ENCODE data around the gene GUCY1A2.

GUCY1A2 gene

DNA sequence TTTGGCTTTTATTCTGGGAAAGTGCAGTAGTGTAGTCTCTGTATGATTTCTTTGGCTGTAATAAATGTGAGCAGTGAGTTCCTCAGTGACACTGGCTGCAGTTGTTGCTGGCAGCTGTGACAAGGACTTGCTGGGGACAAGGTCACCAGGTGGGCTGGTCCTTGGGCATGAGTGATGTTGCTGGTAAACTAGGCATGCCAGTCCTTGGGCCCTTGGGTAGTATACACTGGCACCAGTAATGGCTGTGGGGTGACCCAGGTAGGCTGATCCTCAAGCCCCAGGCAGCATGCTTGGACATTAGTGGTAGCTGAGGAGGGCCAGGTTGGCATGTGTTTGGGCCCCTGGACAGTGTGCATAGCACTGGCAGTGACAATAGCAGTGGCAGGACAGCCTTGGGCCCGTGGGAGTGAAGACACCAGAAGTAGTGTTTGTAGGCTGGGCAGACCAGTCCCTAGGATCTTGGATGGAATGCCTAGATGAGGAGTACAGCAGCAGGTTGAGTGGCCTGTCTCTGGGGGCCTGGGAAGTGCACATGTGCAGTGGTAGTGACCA lies 164.3 kb downstream of the GUCY1A2 start:
- TF ChIP-seq, protein P1, sequence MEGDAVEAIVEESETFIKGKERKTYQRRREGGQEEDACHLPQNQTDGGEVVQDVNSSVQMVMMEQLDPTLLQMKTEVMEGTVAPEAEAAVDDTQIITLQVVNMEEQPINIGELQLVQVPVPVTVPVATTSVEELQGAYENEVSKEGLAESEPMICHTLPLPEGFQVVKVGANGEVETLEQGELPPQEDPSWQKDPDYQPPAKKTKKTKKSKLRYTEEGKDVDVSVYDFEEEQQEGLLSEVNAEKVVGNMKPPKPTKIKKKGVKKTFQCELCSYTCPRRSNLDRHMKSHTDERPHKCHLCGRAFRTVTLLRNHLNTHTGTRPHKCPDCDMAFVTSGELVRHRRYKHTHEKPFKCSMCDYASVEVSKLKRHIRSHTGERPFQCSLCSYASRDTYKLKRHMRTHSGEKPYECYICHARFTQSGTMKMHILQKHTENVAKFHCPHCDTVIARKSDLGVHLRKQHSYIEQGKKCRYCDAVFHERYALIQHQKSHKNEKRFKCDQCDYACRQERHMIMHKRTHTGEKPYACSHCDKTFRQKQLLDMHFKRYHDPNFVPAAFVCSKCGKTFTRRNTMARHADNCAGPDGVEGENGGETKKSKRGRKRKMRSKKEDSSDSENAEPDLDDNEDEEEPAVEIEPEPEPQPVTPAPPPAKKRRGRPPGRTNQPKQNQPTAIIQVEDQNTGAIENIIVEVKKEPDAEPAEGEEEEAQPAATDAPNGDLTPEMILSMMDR (IDR thresholded peaks at IDR 0.05) = no peak

DNA sequence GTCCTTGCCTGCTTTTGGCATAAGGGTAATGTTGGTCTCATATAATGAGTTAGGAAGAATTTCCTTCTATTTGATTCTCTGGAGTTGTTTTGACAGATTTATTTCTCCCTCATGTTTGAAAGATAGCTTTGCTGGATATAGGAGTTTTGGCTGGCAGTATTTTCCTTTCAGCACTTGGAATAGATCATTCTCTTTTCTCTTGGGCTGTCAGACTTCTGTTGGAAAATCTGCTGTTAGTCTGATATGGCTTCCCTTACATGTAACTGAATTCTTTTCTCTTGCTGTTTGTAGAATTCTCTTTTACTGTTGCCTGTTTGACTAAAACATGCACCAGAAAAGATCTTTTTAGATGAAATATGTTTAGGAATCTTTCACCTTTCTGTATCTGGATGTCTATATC lies 165.5 kb downstream of the GUCY1A2 start:
- TF ChIP-seq, protein P1 (IDR thresholded peaks at IDR 0.05) = no peak

DNA sequence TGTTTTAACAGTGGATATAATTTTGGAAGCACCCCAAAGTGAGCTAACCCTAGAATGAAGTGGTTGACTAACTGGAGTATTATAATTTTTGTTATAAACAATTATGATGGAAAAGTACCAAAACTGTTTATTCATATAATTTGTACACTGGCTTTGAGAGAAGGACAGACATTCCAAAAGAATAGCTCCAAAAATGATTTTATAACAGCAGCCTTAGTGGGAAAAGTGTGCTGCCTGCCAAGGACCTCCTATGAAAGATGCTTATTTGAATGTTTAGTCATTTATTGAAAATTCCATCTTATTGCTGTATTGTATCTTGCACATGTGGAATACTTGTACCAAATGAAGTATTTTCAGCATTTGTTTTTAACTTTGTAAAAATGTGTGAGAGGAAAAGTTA lies 169.8 kb downstream of the GUCY1A2 start:
- TF ChIP-seq, protein P1 (IDR thresholded peaks at IDR 0.05) = no peak

DNA sequence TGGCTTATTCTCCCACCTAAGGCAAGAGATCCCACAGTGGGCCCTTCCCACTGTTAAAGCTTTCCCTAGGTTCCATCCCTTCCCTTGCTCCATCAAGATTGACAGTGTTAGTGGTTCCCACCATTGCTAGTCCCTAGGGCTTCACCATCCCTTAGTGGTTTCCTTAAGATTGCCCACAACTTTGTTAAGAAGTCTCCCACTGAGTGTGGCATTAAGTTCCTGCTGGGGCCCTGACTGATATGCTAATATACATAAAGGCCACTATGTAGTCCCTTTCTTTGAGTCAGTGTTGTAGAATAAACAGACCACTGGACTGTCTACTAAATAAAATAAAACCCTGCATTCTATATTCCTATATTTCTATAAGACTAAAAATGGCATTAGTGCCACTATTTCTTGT lies 176.1 kb downstream of the GUCY1A2 start:
- TF ChIP-seq, protein P1 (IDR thresholded peaks at IDR 0.05) = no peak

DNA sequence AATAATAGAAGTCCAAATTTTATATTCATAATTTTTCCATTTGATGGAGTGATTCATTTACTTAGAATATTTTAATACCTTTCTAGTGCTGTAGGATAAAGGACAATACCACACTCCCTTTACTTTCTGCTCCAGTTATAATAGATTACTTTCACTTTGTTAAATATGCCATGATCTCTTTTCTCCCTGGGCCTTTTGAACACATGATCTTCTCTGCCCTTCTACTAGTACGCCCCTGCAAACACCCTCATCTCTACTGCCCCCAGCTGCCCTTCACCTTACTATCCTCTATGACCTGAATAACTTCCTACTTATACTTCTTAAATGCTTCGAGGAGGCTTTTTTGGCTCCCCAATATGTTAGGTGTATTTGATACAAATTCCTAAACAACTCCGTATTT lies 177.3 kb downstream of the GUCY1A2 start:
- TF ChIP-seq, protein P1 (IDR thresholded peaks at IDR 0.05) = no peak

DNA sequence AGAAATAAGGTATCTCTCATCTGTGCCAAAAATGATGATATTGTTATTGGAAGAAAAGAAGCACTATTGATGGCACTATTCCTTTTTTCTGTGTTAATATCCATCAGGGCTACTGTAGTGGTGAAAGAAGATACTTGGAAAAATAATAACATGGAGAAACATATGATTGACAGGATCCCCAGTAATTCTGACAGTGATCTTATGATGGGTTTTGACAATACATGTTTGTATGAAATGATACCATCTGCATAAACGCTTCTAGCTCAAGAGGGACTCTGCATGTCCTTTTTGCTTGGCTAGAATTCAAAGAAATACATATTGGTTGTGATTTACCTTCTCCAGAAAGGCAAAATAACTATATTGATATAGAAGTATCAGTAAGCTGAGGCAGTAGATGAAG lies 178.1 kb downstream of the GUCY1A2 start:
- TF ChIP-seq, protein P1 (IDR thresholded peaks at IDR 0.05) = no peak

DNA sequence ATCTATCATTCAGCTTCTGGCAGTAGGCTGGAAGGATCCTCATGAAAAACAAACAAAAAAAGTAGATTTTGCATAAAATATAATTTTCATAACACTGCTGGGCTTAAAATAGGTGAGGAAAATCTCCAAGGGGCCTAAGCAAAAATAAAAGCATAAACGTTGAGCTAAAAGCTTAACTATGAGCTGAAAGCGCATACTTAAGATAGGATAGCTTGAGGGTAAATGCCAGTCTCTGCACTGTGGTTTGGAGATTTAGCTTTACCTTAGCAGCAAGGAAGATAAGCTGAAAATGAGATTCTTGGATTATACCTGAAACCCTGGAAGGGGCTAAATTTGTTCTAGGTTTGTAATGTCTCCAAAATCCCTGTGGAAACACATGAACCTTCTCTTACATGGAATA lies 183.7 kb downstream of the GUCY1A2 start:
- TF ChIP-seq, protein P1 (IDR thresholded peaks at IDR 0.05) = no peak

DNA sequence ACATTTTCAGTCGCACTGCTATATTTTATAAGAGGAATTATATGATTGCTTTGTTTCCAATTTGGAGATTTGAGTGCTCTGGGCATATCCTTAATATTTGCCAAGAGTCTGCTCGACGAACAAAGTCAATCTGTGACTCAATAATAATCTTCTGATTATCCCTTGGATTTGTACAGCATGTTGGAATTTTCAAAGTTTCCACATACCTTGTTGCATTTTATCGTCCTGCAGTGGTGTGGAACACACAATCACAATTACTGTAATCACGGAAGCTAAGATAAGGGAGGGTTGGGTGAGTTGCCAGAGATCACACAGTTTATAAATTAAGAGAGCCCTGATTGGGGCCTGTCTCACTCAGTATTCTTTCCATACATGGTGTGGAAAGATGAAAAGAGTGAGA lies 189.3 kb downstream of the GUCY1A2 start:
- TF ChIP-seq, protein P1 (IDR thresholded peaks at IDR 0.05) = no peak

Data from LNCAP (cell line).